Measurements from ENCODE around the gene NPAS2. TPM values are rescaled to one million over a fixed set of nuclear protein-coding genes. Genes with fewer than 3 reads are reported as not detected.

NPAS2 gene
- total RNA-seq, 1 donor from 2014 or later, result 5.5 TPM

DNA sequence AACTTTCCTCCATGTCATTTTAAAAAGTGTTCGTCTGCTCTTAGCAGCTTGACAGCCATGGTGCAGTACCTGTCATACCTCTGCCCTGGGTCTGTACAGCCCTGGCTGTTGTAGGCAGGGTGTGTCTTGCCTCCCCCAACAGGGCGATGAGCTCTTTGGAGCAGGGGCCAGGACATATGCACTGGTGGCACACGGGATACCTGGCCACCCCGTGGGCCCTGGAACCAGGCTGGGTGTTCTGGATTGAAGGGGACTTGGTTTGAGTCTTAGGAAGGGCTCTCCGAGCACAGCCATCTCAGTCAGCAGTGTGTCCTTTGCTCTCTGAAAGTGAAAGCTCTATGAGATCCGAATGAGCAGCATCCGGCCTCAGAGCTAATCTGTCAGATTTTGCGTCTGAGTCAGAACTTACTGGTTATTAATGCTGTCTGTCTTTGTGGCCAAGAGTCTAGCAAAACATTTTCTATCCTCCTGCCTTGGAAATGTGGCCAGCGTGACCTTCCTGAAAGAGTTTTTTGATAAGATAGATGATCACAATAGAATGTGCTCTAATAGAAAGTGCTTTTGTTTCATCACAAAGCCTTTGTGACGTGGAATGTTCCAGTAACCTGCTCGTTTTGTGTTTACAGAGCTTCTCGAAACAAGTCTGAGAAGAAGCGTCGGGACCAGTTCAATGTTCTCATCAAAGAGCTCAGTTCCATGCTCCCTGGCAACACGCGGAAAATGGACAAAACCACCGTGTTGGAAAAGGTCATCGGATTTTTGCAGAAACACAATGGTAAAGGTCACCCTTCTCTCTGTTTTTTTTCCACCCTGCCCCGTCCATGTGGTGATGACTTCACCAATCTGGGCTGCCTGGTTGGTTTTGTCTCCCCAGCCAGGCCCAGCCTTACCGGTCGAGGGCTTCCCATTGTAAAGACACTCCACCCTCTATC lies 104.8 kb downstream of the NPAS2 start:
- H3K9ac ChIP-seq (ENCODE audit: low read length), result peak overlapping the region; percentile 54

GRCh38 chr2:100928235-100928634 lies 108.3 kb downstream of the NPAS2 start:
- Histone ChIP-seq H2AFZ (ENCODE audit: low read depth, low read length) (no peak overlapping the region), H3K9me3 (ENCODE audit: insufficient read depth, low read depth, low read length) (no peaks in the 10 kb centered on the region), H3K27ac (ENCODE audit: low read depth, low read length) (no peak overlapping the region), H3K4me1 (ENCODE audit: insufficient read depth, low read length) (peaks cover 18% of the 10 kb centered on the region), H3K79me2 (ENCODE audit: insufficient read depth, low read length) (no peaks in the 10 kb centered on the region), H3K9ac (ENCODE audit: low read length) (no peak overlapping the region), H3K27me3 (ENCODE audit: insufficient read depth, low read length) (no peaks in the 10 kb centered on the region), H3K4me3 (ENCODE audit: insufficient read depth, low read depth, low read length) (no peak overlapping the region), H3K4me2 (ENCODE audit: low read length) (no peak overlapping the region), H4K20me1 (ENCODE audit: insufficient read depth, low read length) (no peaks in the 10 kb centered on the region), H3K36me3 (ENCODE audit: insufficient read depth, low read length) (peaks cover 5% of the 10 kb centered on the region)
- DNase-seq (ENCODE audit: low read depth), result no peak
- Mint-ChIP-seq H3K36me3 (ENCODE audit: low read depth, unreplicated experiment) (peaks cover 13% of the 10 kb centered on the region), H3K4me1 (ENCODE audit: low read depth, unreplicated experiment) (peaks cover 20% of the 10 kb centered on the region), H3K9me3 (ENCODE audit: unreplicated experiment) (no peaks in the 10 kb centered on the region), H3K27me3 (ENCODE audit: low read depth, unreplicated experiment) (peaks cover 3% of the 10 kb centered on the region), H3K27ac (ENCODE audit: unreplicated experiment) (no peak overlapping the region), H3K4me3 (ENCODE audit: unreplicated experiment) (no peak overlapping the region)
- no peak for TF ChIP-seq CTCF (IDR thresholded peaks at IDR 0.05; ENCODE audit: insufficient read depth, low read depth, low read length)
- TF ChIP-seq EZH2 (IDR thresholded peaks at IDR 0.05; ENCODE audit: insufficient read depth, low read length), result no peak
- FAIRE-seq, result no peak

More for the DNA sequence above, 104.8 kb downstream of the NPAS2 start:
- Mint-ChIP-seq H3K9me3 (ENCODE audit: unreplicated experiment) (no peaks in the 10 kb centered on the region), H3K27ac (ENCODE audit: unreplicated experiment) (peak overlapping the region; percentile 75), H3K4me1 (ENCODE audit: low read depth, unreplicated experiment) (peaks cover 20% of the 10 kb centered on the region), H3K36me3 (ENCODE audit: low read depth, unreplicated experiment) (peaks cover 12% of the 10 kb centered on the region), H3K4me3 (ENCODE audit: unreplicated experiment) (peak overlapping the region; percentile 18), H3K27me3 (ENCODE audit: low read depth, unreplicated experiment) (peaks cover 9% of the 10 kb centered on the region)
- no peaks in the 10 kb centered on the region for H3K79me2 ChIP-seq (ENCODE audit: insufficient read depth, low read length)
- H2AFZ ChIP-seq (ENCODE audit: low read depth, low read length), result peak overlapping the region; percentile 38
- H3K36me3 ChIP-seq (ENCODE audit: insufficient read depth, low read length), result peaks cover 5% of the 10 kb centered on the region
- H3K9me3 ChIP-seq (ENCODE audit: insufficient read depth, low read depth, low read length), result no peaks in the 10 kb centered on the region
- no peak for TF ChIP-seq EZH2 (IDR thresholded peaks at IDR 0.05; ENCODE audit: insufficient read depth, low read length)
- TF ChIP-seq CTCF (IDR thresholded peaks at IDR 0.05; ENCODE audit: insufficient read depth, low read depth, low read length), result no peak
- no peak overlapping the region for H3K4me3 ChIP-seq (ENCODE audit: insufficient read depth, low read depth, low read length)
- peak; percentile 94 for DNase-seq (ENCODE audit: low read depth)
- H3K4me2 ChIP-seq (ENCODE audit: low read length), result peak overlapping the region; percentile 76
- FAIRE-seq, result peak; percentile 34
- H4K20me1 ChIP-seq (ENCODE audit: insufficient read depth, low read length), result no peaks in the 10 kb centered on the region
- peak overlapping the region; percentile 69 for H3K27ac ChIP-seq (ENCODE audit: low read depth, low read length)
- H3K27me3 ChIP-seq (ENCODE audit: insufficient read depth, low read length), result no peaks in the 10 kb centered on the region
- peaks cover 18% of the 10 kb centered on the region for H3K4me1 ChIP-seq (ENCODE audit: insufficient read depth, low read length)

- Histone ChIP-seq H3K27ac (ENCODE audit: low read depth, low read length) (no peak overlapping the region), H3K36me3 (ENCODE audit: insufficient read depth, low read length) (peaks cover 5% of the 10 kb centered on the region), H2AFZ (ENCODE audit: low read depth, low read length) (no peak overlapping the region), H3K79me2 (ENCODE audit: insufficient read depth, low read length) (no peaks in the 10 kb centered on the region), H3K4me3 (ENCODE audit: insufficient read depth, low read depth, low read length) (no peak overlapping the region), H3K9me3 (ENCODE audit: insufficient read depth, low read depth, low read length) (no peaks in the 10 kb centered on the region), H3K4me2 (ENCODE audit: low read length) (no peak overlapping the region), H3K27me3 (ENCODE audit: insufficient read depth, low read length) (no peaks in the 10 kb centered on the region), H3K4me1 (ENCODE audit: insufficient read depth, low read length) (peaks cover 13% of the 10 kb centered on the region), H4K20me1 (ENCODE audit: insufficient read depth, low read length) (no peaks in the 10 kb centered on the region), H3K9ac (ENCODE audit: low read length) (no peak overlapping the region)
- TF ChIP-seq EZH2 (IDR thresholded peaks at IDR 0.05; ENCODE audit: insufficient read depth, low read length) (no peak), CTCF (IDR thresholded peaks at IDR 0.05; ENCODE audit: insufficient read depth, low read depth, low read length) (no peak)
- Mint-ChIP-seq H3K27me3 (ENCODE audit: low read depth, unreplicated experiment) (peaks cover 3% of the 10 kb centered on the region), H3K4me1 (ENCODE audit: low read depth, unreplicated experiment) (peaks cover 16% of the 10 kb centered on the region), H3K27ac (ENCODE audit: unreplicated experiment) (no peak overlapping the region), H3K9me3 (ENCODE audit: unreplicated experiment) (no peaks in the 10 kb centered on the region), H3K36me3 (ENCODE audit: low read depth, unreplicated experiment) (peaks cover 13% of the 10 kb centered on the region), H3K4me3 (ENCODE audit: unreplicated experiment) (no peak overlapping the region)
- FAIRE-seq (no peak), DNase-seq (ENCODE audit: low read depth) (no peak)
These were observed 109.2 kb downstream of the NPAS2 start for GRCh38 chr2:100929147-100929546.

All from astrocyte (in vitro differentiated cells and primary cell).